Measurements from ENCODE around the gene ZNF516.

ZNF516 gene

DNA sequence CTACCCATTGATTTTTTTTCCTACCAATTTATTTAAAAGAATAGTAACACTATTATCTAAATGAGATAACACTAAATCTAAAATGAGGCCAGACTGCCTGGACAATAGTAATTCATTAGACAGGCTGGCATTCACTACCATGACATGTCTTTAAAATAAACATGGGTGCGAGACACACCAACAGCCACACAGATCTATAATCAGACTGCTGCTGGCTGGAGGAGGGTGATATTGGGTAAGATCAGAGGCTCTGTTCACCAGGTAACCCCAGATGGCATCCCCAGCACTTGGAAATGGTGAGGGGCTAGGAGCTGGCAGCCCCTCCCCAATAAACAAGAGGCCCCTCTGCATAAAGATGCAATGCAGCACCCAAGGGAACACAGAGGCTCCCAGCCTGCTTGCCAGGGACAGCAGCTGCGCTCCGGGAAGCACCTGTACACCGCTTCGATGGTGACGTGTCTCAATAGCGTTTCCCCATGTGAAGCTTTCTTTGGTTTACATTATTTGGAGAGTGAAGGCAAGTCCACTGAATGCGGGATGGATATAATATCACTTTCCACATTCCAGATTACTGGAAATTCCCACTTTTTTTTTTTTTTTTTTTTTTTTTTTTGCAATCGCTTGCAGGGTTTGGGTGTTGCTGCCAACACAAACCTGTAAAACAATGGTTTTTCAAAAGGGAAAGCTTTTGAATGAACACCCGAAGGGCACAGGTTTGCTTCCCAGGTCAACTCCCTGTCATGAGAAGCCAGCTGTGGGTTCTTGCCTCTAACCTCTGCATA is 159.0 kb downstream of the ZNF516 start:
- no peak for DNase-seq

DNA sequence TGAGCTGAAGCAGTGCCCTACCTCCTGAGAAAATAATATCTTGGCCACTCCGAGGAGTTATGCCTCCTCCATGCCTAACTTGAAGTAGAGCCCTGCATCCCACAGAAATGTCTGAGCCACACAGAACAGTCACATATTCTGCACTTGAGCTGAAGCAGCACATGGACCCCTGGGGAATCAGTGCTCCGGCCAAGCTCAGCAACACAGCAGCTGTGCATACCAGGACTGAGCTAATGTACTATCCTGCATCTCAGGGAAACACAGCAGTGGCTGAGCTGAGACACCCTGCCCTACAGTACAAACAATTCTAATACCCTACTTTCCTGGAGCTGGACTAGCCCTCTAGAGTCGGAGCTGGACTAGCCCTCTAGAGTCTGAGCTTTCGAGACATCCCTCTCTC is 166.9 kb downstream of the ZNF516 start:
- DNase-seq = no peak

DNA sequence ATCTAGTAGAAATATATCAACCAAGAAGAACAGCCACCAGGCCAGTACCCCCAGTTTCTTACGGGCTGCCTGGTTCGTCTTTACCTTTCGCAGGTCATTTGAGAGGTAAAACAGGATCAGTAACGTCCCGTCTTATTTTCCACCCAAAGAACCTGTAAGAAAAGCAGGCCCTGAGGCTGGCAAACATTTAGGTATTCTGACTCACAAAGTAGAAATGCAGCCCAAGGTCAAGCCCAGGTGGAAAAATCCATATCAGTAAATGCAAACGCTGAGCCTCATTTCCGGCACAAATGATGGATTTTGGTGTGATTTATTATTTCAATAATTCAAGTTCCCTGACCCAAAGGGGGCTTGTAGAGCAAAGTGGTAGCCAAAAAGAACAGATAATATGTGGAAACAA is 171.2 kb downstream of the ZNF516 start:
- no peak for DNase-seq

DNA sequence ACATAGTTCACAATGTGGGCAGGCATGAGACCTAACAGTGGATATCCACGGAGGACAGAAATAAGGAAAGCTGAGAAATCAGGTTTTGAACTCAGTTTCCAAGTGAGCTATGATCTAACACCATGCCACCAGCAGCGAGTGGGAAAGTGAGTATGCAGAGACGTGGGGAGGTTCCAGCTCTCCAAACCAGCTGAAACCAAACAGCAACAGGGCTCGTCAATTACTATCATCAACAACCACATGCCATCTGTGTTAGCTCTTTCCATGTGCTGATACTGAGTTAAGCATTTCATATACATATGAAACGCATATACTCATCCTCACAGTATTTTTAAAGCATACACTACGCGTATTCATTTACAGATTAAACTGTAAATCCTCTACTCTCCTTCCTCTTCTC is 172.4 kb downstream of the ZNF516 start:
- no peak for DNase-seq

DNA sequence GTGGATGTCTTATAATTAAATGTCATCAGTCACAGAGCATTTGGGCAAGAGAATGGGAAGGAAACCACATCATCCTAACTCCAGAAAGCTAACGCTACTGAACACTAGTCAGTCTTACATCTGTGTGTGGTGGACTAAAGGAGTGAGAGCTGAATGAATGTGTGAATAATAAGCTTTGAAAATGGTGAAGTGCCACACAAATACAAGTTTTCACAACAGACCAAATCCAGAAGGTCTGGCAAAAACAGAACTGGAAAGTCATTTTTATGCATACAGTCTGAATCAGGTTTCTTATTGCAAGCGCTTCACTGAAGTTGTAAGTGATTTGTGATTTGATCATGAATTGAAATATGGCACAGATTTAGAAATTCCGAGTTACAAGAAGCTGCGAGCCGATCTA is 175.7 kb downstream of the ZNF516 start:
- no peak for DNase-seq

DNA sequence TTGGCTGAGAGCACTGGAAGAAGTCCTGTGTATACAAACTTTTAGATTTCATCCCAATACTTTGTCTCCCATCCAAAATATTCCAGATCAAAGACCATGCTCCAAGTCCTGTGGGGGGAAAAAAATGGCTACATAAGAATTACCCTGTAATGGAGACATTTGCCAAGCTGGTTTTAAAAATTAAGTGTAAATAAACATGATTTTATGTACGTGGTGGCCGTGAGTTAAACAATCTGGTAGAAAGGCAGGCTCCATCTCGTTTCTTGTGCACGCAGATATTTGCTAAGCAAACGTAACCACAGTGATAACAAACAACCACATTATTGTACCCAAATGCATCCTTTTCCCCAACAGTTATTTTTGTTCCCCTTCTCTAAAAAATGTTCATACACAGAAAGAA is 176.4 kb downstream of the ZNF516 start:
- no peak for DNase-seq

DNA sequence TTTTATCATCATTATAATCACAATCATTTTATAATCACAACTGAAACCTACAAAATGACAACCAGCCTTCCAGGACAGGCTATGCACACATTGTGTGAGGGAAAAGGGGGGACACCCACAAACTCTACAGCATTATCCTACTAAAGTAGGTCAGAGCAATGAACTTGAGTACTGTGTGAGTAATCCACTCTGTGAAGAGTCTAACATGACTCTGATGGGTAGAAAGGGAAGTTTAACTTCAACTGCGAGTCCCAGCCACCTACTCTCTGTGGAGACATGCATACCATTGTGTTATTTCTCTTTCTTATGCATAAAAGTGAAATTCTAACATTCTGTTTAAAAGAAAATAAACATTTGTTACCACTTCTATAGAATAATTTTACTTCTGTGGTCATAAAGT is 177.9 kb downstream of the ZNF516 start:
- no peak for DNase-seq

DNA sequence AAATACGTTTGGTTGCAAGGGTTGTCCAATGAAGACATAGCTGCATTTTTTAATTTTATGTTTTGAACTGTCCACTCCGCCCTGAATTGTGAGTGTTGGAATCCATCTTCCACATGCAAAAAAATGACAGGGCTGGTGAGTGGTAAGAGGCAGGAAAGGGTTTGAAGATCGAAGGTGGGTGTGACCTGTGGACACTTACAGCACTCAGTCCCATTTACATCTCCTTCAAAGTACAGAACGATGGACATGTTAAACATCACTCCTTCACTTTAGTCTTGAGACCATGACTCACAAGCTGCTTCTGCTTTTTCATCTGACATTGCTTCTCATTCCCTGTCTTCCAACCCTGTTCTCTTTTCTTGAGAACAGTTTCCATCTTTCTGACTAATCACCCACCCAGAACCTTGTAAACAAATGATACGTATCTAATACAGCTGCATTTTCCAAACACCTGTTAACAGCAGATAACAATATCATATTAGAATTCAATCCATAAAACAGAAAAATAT is 179.3 kb downstream of the ZNF516 start:
- no peak for DNase-seq

DNA sequence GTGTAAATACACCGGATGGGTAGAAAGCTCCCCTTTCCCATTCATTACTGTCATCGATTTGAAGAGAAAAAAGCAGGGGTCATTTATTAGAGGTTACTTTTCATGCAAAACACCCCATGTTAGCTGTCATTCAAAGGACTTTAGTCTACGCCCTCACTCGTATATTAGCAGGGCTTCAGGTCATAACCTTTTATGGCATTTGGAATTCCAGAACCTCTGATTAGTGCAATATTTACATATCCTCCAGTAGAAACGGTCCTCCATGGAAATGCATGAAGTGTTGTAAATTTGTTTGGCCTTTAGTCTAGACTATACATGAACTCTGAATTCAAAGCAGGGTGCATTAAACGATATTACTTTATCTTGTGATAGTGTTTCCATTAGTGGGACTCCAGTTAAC is 180.5 kb downstream of the ZNF516 start:
- DNase-seq = no peak

DNA sequence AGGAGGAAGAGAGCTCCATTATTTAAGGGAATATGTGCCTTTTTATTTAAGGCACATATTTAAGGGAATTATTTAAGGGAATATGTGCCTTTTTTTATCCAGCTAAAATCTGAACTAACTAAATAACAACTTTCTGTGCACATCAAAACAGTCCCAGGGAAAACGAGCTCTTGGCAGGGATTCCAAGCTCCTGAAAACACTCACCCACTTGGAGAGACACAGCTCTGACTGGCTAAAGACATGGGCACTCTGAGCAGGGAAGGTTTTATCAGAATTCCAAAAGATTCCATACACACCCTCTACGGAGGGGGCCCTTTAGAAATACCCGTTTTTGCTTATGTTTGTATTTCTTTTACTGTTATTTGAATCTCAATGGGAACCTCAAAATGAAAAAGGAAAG is 181.0 kb downstream of the ZNF516 start:
- no peak for DNase-seq

All from activated effector memory CD4-positive, alpha-beta T cell treated with Interleukin-2 at 50 U/mL for 16 hours (primary cell).